ENCODE measurements around the gene CCDC192.

CCDC192 gene

GRCh38 chr5:127907907-127908306, 204.7 kb downstream of the CCDC192 start:
- WGBS, 2 experiments (ENCODE audit: insufficient coverage in 2 of 2) = 80% methylated on average over 1 of the region's 2 CpGs; no CpG with 5 or more reads in 1 of the 2 experiments
- Histone ChIP-seq H3K4me1 (ENCODE audit: control insufficient read depth, insufficient read depth, low read length, poor library complexity, severe bottlenecking) (no peaks in the 10 kb centered on the region), H3K9me3 (ENCODE audit: control insufficient read depth, low read length) (no peaks in the 10 kb centered on the region), H3K36me3 (ENCODE audit: control insufficient read depth, insufficient read depth, low read length) (no peaks in the 10 kb centered on the region), H3K4me3 (ENCODE audit: extremely low read depth, insufficient read depth, low read length, poor library complexity, severe bottlenecking) (no peak overlapping the region), H3K27ac (ENCODE audit: low read depth, low read length, severe bottlenecking) (no peak overlapping the region)

- no peaks in the 10 kb centered on the region for H3K4me1 ChIP-seq (ENCODE audit: control insufficient read depth, insufficient read depth, low read length, poor library complexity, severe bottlenecking)
- no peaks in the 10 kb centered on the region for H3K9me3 ChIP-seq (ENCODE audit: control insufficient read depth, low read length)
- no peak overlapping the region for H3K4me3 ChIP-seq (ENCODE audit: extremely low read depth, insufficient read depth, low read length, poor library complexity, severe bottlenecking)
- 25 to 27% methylated on average over 2 of the region's 3 CpGs for WGBS, 2 experiments (ENCODE audit: insufficient coverage in 2 of 2)
- no peaks in the 10 kb centered on the region for H3K36me3 ChIP-seq (ENCODE audit: control insufficient read depth, insufficient read depth, low read length)
- no peak overlapping the region for H3K27ac ChIP-seq (ENCODE audit: low read depth, low read length, severe bottlenecking)
Measured at GRCh38 chr5:127909066-127909465, 205.9 kb downstream of the CCDC192 start.

DNA sequence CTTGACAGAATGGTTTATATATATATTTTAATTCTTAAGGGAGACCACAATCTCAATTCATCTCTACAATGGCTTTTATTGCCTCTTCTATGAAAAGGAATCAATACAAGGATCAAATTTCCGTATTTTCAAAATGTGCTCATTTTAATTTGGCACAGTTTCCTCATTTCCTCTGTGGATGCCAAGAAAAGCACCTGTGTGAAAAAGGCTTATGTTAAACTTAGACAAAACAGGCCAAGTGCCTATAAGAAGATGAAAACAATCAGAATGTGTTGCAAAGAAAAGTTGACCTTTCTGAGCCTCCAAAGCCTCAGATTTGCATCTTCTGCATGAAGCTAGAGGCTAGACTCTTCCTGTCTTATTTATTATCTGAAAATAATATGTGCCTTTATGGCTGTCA, 206.6 kb downstream of the CCDC192 start:
- H3K36me3 ChIP-seq (ENCODE audit: control insufficient read depth, insufficient read depth, low read length) = no peaks in the 10 kb centered on the region
- WGBS, 2 experiments (ENCODE audit: insufficient coverage in 2 of 2) = no CpG with 5 or more reads among the region's 1 CpG

DNA sequence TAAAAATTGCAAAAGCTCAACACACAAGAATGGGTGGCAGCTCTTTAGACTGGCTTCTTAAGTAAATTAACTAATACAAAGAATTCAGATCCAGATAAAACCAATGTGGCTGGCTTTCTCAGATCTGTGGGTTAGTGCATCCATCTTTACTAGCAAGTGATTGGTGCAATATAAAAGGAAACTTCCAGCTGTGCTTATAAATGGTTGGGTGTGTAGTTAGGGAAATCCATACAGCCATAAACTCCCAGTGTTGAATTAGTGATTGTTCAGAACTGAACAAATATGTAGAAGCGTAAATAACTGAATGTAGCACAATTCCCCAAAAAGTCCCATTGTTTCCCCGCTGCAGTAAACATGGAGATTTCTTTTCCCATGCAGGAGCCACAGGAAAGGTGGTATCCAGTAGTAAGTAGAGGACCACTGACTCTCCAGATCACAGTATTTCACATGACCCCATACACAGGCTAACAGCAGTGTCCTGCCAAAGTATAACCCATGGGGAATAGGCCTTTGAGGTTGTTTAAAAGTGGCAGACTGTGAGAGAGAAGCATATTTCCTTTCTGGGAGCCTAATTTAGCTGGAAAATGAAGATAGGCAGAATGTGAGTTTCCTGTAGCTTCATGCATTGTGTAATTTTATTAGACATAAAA, 207.2 kb downstream of the CCDC192 start:
- Histone ChIP-seq H3K4me3 (ENCODE audit: extremely low read depth, insufficient read depth, low read length, poor library complexity, severe bottlenecking) (no peak overlapping the region), H3K36me3 (ENCODE audit: control insufficient read depth, insufficient read depth, low read length) (no peaks in the 10 kb centered on the region), H3K4me1 (ENCODE audit: control insufficient read depth, insufficient read depth, low read length, poor library complexity, severe bottlenecking) (no peaks in the 10 kb centered on the region), H3K27ac (ENCODE audit: low read depth, low read length, severe bottlenecking) (no peak overlapping the region), H3K9me3 (ENCODE audit: control insufficient read depth, low read length) (no peaks in the 10 kb centered on the region)
- no CpG with 5 or more reads among the region's 2 CpGs for WGBS, 2 experiments (ENCODE audit: insufficient coverage in 2 of 2)

More for the DNA sequence above, 206.6 kb downstream of the CCDC192 start:
- Histone ChIP-seq H3K4me3 (ENCODE audit: extremely low read depth, insufficient read depth, low read length, poor library complexity, severe bottlenecking) (no peak overlapping the region), H3K9me3 (ENCODE audit: control insufficient read depth, low read length) (no peaks in the 10 kb centered on the region), H3K27ac (ENCODE audit: low read depth, low read length, severe bottlenecking) (no peak overlapping the region), H3K4me1 (ENCODE audit: control insufficient read depth, insufficient read depth, low read length, poor library complexity, severe bottlenecking) (no peaks in the 10 kb centered on the region)

GRCh38 chr5:127911619-127912018, 208.4 kb downstream of the CCDC192 start:
- Histone ChIP-seq H3K4me3 (ENCODE audit: extremely low read depth, insufficient read depth, low read length, poor library complexity, severe bottlenecking) (no peak overlapping the region), H3K4me1 (ENCODE audit: control insufficient read depth, insufficient read depth, low read length, poor library complexity, severe bottlenecking) (no peaks in the 10 kb centered on the region), H3K36me3 (ENCODE audit: control insufficient read depth, insufficient read depth, low read length) (no peaks in the 10 kb centered on the region), H3K9me3 (ENCODE audit: control insufficient read depth, low read length) (no peaks in the 10 kb centered on the region), H3K27ac (ENCODE audit: low read depth, low read length, severe bottlenecking) (no peak overlapping the region)
- 72 to 100% methylated on average over 2 of the region's 2 CpGs for WGBS, 2 experiments (ENCODE audit: insufficient coverage in 2 of 2)

GRCh38 chr5:127912411-127912810, 209.2 kb downstream of the CCDC192 start:
- 80 to 81% methylated on average over 1 to 3 of the region's 3 CpGs for WGBS, 2 experiments (ENCODE audit: insufficient coverage in 2 of 2)
- Histone ChIP-seq H3K36me3 (ENCODE audit: control insufficient read depth, insufficient read depth, low read length) (no peaks in the 10 kb centered on the region), H3K27ac (ENCODE audit: low read depth, low read length, severe bottlenecking) (no peak overlapping the region), H3K9me3 (ENCODE audit: control insufficient read depth, low read length) (no peaks in the 10 kb centered on the region), H3K4me3 (ENCODE audit: extremely low read depth, insufficient read depth, low read length, poor library complexity, severe bottlenecking) (no peak overlapping the region), H3K4me1 (ENCODE audit: control insufficient read depth, insufficient read depth, low read length, poor library complexity, severe bottlenecking) (no peaks in the 10 kb centered on the region)

- WGBS, 2 experiments (ENCODE audit: insufficient coverage in 2 of 2) = 92 to 100% methylated on average over 2 to 3 of the region's 3 CpGs
- Histone ChIP-seq H3K4me3 (ENCODE audit: extremely low read depth, insufficient read depth, low read length, poor library complexity, severe bottlenecking) (no peak overlapping the region), H3K27ac (ENCODE audit: low read depth, low read length, severe bottlenecking) (no peak overlapping the region), H3K4me1 (ENCODE audit: control insufficient read depth, insufficient read depth, low read length, poor library complexity, severe bottlenecking) (no peaks in the 10 kb centered on the region), H3K36me3 (ENCODE audit: control insufficient read depth, insufficient read depth, low read length) (no peaks in the 10 kb centered on the region), H3K9me3 (ENCODE audit: control insufficient read depth, low read length) (no peaks in the 10 kb centered on the region)
Measured at GRCh38 chr5:127916885-127917573, 213.8 kb downstream of the CCDC192 start.

GRCh38 chr5:127919006-127919796, 216.0 kb downstream of the CCDC192 start:
- H3K4me1 ChIP-seq (ENCODE audit: control insufficient read depth, insufficient read depth, low read length, poor library complexity, severe bottlenecking) = no peaks in the 10 kb centered on the region
- H3K4me3 ChIP-seq (ENCODE audit: extremely low read depth, insufficient read depth, low read length, poor library complexity, severe bottlenecking) = no peak overlapping the region
- 90 to 92% methylated on average over 3 to 4 of the region's 5 CpGs for WGBS, 2 experiments (ENCODE audit: insufficient coverage in 2 of 2)
- no peaks in the 10 kb centered on the region for H3K36me3 ChIP-seq (ENCODE audit: control insufficient read depth, insufficient read depth, low read length)
- H3K9me3 ChIP-seq (ENCODE audit: control insufficient read depth, low read length) = no peaks in the 10 kb centered on the region
- H3K27ac ChIP-seq (ENCODE audit: low read depth, low read length, severe bottlenecking) = no peak overlapping the region

GRCh38 chr5:127919818-127920217, 216.6 kb downstream of the CCDC192 start:
- no peak overlapping the region for H3K27ac ChIP-seq (ENCODE audit: low read depth, low read length, severe bottlenecking)
- H3K36me3 ChIP-seq (ENCODE audit: control insufficient read depth, insufficient read depth, low read length) = no peaks in the 10 kb centered on the region
- no peak overlapping the region for H3K4me3 ChIP-seq (ENCODE audit: extremely low read depth, insufficient read depth, low read length, poor library complexity, severe bottlenecking)
- H3K9me3 ChIP-seq (ENCODE audit: control insufficient read depth, low read length) = no peaks in the 10 kb centered on the region
- no peaks in the 10 kb centered on the region for H3K4me1 ChIP-seq (ENCODE audit: control insufficient read depth, insufficient read depth, low read length, poor library complexity, severe bottlenecking)

- no peaks in the 10 kb centered on the region for H3K9me3 ChIP-seq (ENCODE audit: control insufficient read depth, low read length)
- H3K4me1 ChIP-seq (ENCODE audit: control insufficient read depth, insufficient read depth, low read length, poor library complexity, severe bottlenecking) = no peaks in the 10 kb centered on the region
- H3K27ac ChIP-seq (ENCODE audit: low read depth, low read length, severe bottlenecking) = no peak overlapping the region
- H3K4me3 ChIP-seq (ENCODE audit: extremely low read depth, insufficient read depth, low read length, poor library complexity, severe bottlenecking) = no peak overlapping the region
- no peaks in the 10 kb centered on the region for H3K36me3 ChIP-seq (ENCODE audit: control insufficient read depth, insufficient read depth, low read length)
Measured at GRCh38 chr5:127920936-127921335, 217.7 kb downstream of the CCDC192 start.

- Histone ChIP-seq H3K4me1 (ENCODE audit: control insufficient read depth, insufficient read depth, low read length, poor library complexity, severe bottlenecking) (no peaks in the 10 kb centered on the region), H3K27ac (ENCODE audit: low read depth, low read length, severe bottlenecking) (no peak overlapping the region)
- WGBS, 2 experiments (ENCODE audit: insufficient coverage in 2 of 2) = 100% methylated on average over 1 of the region's 2 CpGs; no CpG with 5 or more reads in 1 of the 2 experiments
Measured at GRCh38 chr5:127922603-127923002, 219.4 kb downstream of the CCDC192 start.

More at GRCh38 chr5:127922603-127923002, 219.4 kb downstream of the CCDC192 start:
- Histone ChIP-seq H3K9me3 (ENCODE audit: control insufficient read depth, low read length) (no peaks in the 10 kb centered on the region), H3K36me3 (ENCODE audit: control insufficient read depth, insufficient read depth, low read length) (no peaks in the 10 kb centered on the region), H3K4me3 (ENCODE audit: extremely low read depth, insufficient read depth, low read length, poor library complexity, severe bottlenecking) (no peak overlapping the region)

All from mesodermal cell (in vitro differentiated cells).